GM20431 (cell line): ENCODE measurements around the gene ITGB3.
"Not testable (repeated sequence)": the region's sequence is repeated elsewhere in the genome, so short reads cannot be mapped to it uniquely, and the experiment has no call there.

Source experiments
- in situ Hi-C: fragments of 300-500 bp; cut with MseI, MboI; formaldehyde crosslinking; loops from one replicate; pipeline ENCODE4 v1.15.0; 2020; ENCODE audit warnings: low sequenced_read_pairs; ENCODE audit not compliant: unreplicated experiment

ITGB3 gene

GRCh38 chr17:47253541-47254402 is at the start of gene ITGB3:
ITGB3 (plus strand) TSS chr17:47253827; CDS start chr17:47253862, 35 bp downstream.
- in situ Hi-C loops: no loop called here

GRCh38 chr17:47203984-47204721 is 49.5 kb upstream of the ITGB3 start:
- in situ Hi-C loops: no loop called here

- in situ Hi-C loops: no loop called here
Measured at GRCh38 chr17:47204722-47205418, 48.8 kb upstream of the ITGB3 start.

GRCh38 chr17:47205419-47205963 is 48.1 kb upstream of the ITGB3 start:
- in situ Hi-C loops: no loop called here

GRCh38 chr17:47207143-47208067 is 46.2 kb upstream of the ITGB3 start:
- in situ Hi-C loops: no loop called here

- in situ Hi-C loops: no loop called here
Measured at GRCh38 chr17:47208744-47209488, 44.7 kb upstream of the ITGB3 start, which contains the start of gene MYL4. MYL4 (plus strand) TSS chr17:47209348; CDS start chr17:47209423, 75 bp downstream.

- in situ Hi-C loops: no loop called here
Measured at GRCh38 chr17:47209499-47209898, 44.1 kb upstream of the ITGB3 start.

- in situ Hi-C loops: no loop called here
Measured at GRCh38 chr17:47210105-47210504, 43.5 kb upstream of the ITGB3 start.

GRCh38 chr17:47210779-47211178 is 42.8 kb upstream of the ITGB3 start:
- in situ Hi-C loops: no loop called here

- in situ Hi-C loops: no loop called here
Measured at GRCh38 chr17:47212458-47212857, 41.2 kb upstream of the ITGB3 start.

- in situ Hi-C loops: no loop called here
Measured at GRCh38 chr17:47213540-47213939, 40.1 kb upstream of the ITGB3 start.

- in situ Hi-C loops: no loop called here
Measured at GRCh38 chr17:47214931-47215330, 38.7 kb upstream of the ITGB3 start.

- in situ Hi-C loops: not testable (repeated sequence)
Measured at GRCh38 chr17:47216821-47217220, 36.8 kb upstream of the ITGB3 start.

GRCh38 chr17:47217279-47217678 is 36.3 kb upstream of the ITGB3 start:
- in situ Hi-C loops: not testable (repeated sequence)

- in situ Hi-C loops: no loop called here
Measured at GRCh38 chr17:47218896-47219430, 34.7 kb upstream of the ITGB3 start.

- in situ Hi-C loops: no loop called here
Measured at GRCh38 chr17:47219621-47220475, 33.8 kb upstream of the ITGB3 start.

GRCh38 chr17:47220531-47220999 is 33.1 kb upstream of the ITGB3 start:
- in situ Hi-C loops: no loop called here
